HEK293T (cell line): Measurements from ENCODE around the gene POLR2L.

Experiments used
- ARNT ChIP-seq: fragments of 450-650 bp; IDR thresholded peaks from 2 replicates; pipeline ENCODE4 v1.6.1; 2017; ENCODE audit warnings: mild to moderate bottlenecking
- ELF4 ChIP-seq: fragments of 450-650 bp; IDR thresholded peaks from 2 replicates; pipeline ENCODE4 v1.6.1; 2017; ENCODE audit warnings: antibody characterized with exemption
- SP1 ChIP-seq: fragments of 450-650 bp; IDR thresholded peaks from 2 replicates; pipeline ENCODE4 v1.6.1; 2017

- TF ChIP-seq ARNT (no peak), ELF4 (no peak), SP1 (no peak)
These were observed 19.8 kb upstream of the POLR2L start for GRCh38 chr11:862081-862661.
